ENCODE data around the gene GASK1A. TPM values are rescaled to one million over a fixed set of nuclear protein-coding genes. Genes with fewer than 3 reads are reported as not detected.

The GASK1A gene
- total RNA-seq, 1 donor from 2014 or later: 25.8 TPM

GRCh38 chr3:43035801-43036365 lies 56.8 kb downstream of the GASK1A start:
- Histone ChIP-seq H3K4me3 (no peak overlapping the region), H3K27me3 (no peaks in the 10 kb centered on the region), H3K27ac (no peak overlapping the region), H3K4me1 (no peaks in the 10 kb centered on the region), H3K9me3 (no peaks in the 10 kb centered on the region), H3K36me3 (no peaks in the 10 kb centered on the region)
- DNase-seq (ENCODE audit: low spot score in 2 of 2): no peak
- TF ChIP-seq, protein P1, sequence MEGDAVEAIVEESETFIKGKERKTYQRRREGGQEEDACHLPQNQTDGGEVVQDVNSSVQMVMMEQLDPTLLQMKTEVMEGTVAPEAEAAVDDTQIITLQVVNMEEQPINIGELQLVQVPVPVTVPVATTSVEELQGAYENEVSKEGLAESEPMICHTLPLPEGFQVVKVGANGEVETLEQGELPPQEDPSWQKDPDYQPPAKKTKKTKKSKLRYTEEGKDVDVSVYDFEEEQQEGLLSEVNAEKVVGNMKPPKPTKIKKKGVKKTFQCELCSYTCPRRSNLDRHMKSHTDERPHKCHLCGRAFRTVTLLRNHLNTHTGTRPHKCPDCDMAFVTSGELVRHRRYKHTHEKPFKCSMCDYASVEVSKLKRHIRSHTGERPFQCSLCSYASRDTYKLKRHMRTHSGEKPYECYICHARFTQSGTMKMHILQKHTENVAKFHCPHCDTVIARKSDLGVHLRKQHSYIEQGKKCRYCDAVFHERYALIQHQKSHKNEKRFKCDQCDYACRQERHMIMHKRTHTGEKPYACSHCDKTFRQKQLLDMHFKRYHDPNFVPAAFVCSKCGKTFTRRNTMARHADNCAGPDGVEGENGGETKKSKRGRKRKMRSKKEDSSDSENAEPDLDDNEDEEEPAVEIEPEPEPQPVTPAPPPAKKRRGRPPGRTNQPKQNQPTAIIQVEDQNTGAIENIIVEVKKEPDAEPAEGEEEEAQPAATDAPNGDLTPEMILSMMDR (IDR thresholded peaks at IDR 0.05): no peak
- intact Hi-C loops (cut with DNase I): no loop called here

DNA sequence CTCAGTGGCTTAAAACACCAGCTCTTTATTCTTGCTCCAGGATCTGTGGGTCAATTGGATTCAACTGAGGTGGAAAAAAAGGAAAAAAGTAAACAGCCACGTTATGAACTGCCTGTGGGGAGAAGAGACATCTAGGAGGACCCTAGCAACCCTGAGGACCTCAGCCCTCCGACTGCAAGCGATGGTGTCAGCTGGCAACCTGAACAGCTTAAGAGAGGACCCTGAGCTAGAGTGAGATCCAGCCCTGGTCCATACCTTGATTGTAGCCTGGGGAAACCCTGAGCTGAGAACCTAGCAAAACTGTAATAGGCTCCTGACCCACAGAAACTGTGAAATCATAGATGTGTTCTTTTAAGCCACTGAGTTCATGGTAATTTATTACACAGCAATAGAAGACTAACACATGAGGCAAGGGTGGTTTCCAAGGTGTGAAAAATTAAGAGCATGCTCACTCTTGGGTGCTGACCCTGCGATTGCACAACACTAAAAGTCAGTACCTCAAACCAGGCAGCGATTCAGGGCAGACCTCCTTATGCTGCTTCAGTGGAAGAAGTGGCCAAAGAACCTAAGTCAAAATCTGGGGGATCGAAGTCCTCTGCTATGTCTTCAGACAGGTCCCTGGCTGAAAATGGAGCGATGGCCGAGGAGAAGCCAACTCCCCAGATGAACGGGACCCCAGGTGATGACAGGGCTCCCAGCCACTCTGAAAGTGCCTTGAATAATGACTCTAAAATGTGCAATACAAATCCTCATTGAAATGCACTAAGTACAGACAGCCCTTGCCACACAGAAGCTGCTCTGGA lies 57.7 kb downstream of the GASK1A start:
- no peaks in the 10 kb centered on the region for H3K27me3 ChIP-seq
- no peaks in the 10 kb centered on the region for H3K4me1 ChIP-seq
- H3K4me3 ChIP-seq: no peak overlapping the region
- TF ChIP-seq, protein P1 (IDR thresholded peaks at IDR 0.05): no peak
- intact Hi-C loops (cut with DNase I): no loop called here
- no peaks in the 10 kb centered on the region for H3K9me3 ChIP-seq
- no peak for DNase-seq (ENCODE audit: low spot score in 2 of 2)
- no peaks in the 10 kb centered on the region for H3K36me3 ChIP-seq
- H3K27ac ChIP-seq: no peak overlapping the region

GRCh38 chr3:43038010-43038409 lies 58.9 kb downstream of the GASK1A start:
- intact Hi-C loops (cut with DNase I): no loop called here
- H3K27me3 ChIP-seq: no peaks in the 10 kb centered on the region
- no peaks in the 10 kb centered on the region for H3K36me3 ChIP-seq
- no peaks in the 10 kb centered on the region for H3K9me3 ChIP-seq
- no peaks in the 10 kb centered on the region for H3K4me1 ChIP-seq
- TF ChIP-seq, protein P1 (IDR thresholded peaks at IDR 0.05): no peak
- H3K27ac ChIP-seq: no peak overlapping the region
- DNase-seq (ENCODE audit: low spot score in 2 of 2): no peak
- no peak overlapping the region for H3K4me3 ChIP-seq

DNA sequence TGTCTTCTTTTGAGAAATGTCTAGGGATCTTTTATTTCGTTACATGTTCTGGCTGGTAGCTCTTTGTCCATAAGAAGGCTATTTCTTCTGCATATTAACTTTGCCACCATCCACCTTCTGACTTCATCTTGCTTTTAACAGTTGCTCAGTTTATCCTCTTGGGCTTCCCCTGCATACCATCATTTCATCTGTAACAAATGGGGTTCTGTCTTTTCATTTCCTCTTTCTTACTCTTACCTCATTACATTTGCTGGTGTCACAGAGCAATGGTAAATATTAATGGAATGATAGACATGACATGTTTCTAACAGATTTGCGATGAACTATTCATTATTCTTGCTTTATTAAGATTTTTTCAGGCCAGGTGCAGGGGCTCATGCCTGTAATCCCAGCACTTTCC lies 62.4 kb downstream of the GASK1A start:
- no peak for DNase-seq (ENCODE audit: low spot score in 2 of 2)
- Histone ChIP-seq H3K36me3 (no peaks in the 10 kb centered on the region), H3K27me3 (no peaks in the 10 kb centered on the region), H3K4me3 (no peak overlapping the region), H3K27ac (no peak overlapping the region), H3K4me1 (no peaks in the 10 kb centered on the region), H3K9me3 (peaks cover 0 to 17% of the 10 kb centered on the region in 2 donors)
- TF ChIP-seq, protein P1 (IDR thresholded peaks at IDR 0.05): no peak
- intact Hi-C loops (cut with DNase I): no loop called here

GRCh38 chr3:43043071-43043766 lies 64.1 kb downstream of the GASK1A start:
- H3K4me1 ChIP-seq: no peaks in the 10 kb centered on the region
- TF ChIP-seq, protein P1 (IDR thresholded peaks at IDR 0.05): no peak
- H3K27ac ChIP-seq: no peak overlapping the region
- peaks cover 0 to 17% of the 10 kb centered on the region in 2 donors for H3K9me3 ChIP-seq
- DNase-seq (ENCODE audit: low spot score in 2 of 2): no peak
- no peak overlapping the region for H3K4me3 ChIP-seq
- intact Hi-C loops (cut with DNase I): no loop called here
- no peaks in the 10 kb centered on the region for H3K36me3 ChIP-seq
- no peaks in the 10 kb centered on the region for H3K27me3 ChIP-seq

Data from ascending aorta (tissue), 2 donors.